ENCODE measurements around the gene NAA80. TPM values are rescaled to one million over a fixed set of nuclear protein-coding genes. Genes with fewer than 3 reads are reported as not detected.
A peak's percentile ranks its signal among the peaks of the same experiment; 100 is the strongest.

The NAA80 gene
- total and polyA plus RNA-seq, 7 experiments from 2014 or later, result 13.7 to 44.9 (median 30.7) TPM

GRCh38 chr3:50325497-50326181 is 26.4 kb upstream of the NAA80 start:
- Mint-ChIP-seq H3K27ac (peak overlapping the region in 2 of 9 donors; percentile 76 to 78), H3K4me1 (peaks cover 7 to 37% (median 28%) of the 10 kb centered on the region in 7 donors), H3K36me3 (peaks cover 0 to 6% (median 2%) of the 10 kb centered on the region in 5 donors), H3K27me3 (no peaks in the 10 kb centered on the region), H3K9me3 (no peaks in the 10 kb centered on the region), H3K4me3 (peak overlapping the region in 4 of 10 donors; percentile 17 to 97 (median 24))
- intact Hi-C loops (cut with micrococcal nuclease), result loop anchor here in 1 of 2 donors (2.0 kb wide), 1 partner anchor 99 kb away; no protein-coding TSS in a partner anchor
- ATAC-seq (no peak), DNase-seq (no peak)
- peaks cover 0 to 31% (median 4%) of the 10 kb centered on the region in 3 experiments for H3K36me3 ChIP-seq (ENCODE audit: control insufficient read depth in 2 of 3, insufficient read depth in 3 of 3, low read length in 3 of 3)
- no peak overlapping the region for H3K27ac ChIP-seq (ENCODE audit: low read depth, low read length)
- H3K27me3 ChIP-seq (ENCODE audit: control insufficient read depth in 2 of 2, insufficient read depth in 2 of 2, low read length in 2 of 2), result no peaks in the 10 kb centered on the region
- H3K9me3 ChIP-seq (ENCODE audit: control insufficient read depth in 2 of 3, low read length in 3 of 3), result no peaks in the 10 kb centered on the region
- H3K4me3 ChIP-seq (ENCODE audit: low read length), result no peak overlapping the region
- peaks cover 17 to 21% of the 10 kb centered on the region in 2 donors for H3K4me1 ChIP-seq (ENCODE audit: control insufficient read depth in 2 of 2, insufficient read depth in 2 of 2, low read length in 2 of 2)
- POLR2A ChIA-PET, result interaction anchor here (3.5 to 34.0 kb wide), 3 partner anchors 11 to 31 kb away, joined by 31 to 656 read pairs (median 52); partner anchors contain the start of genes CYB561D2, HYAL3, NAA80 and NPRL2
- CTCF ChIA-PET, result interaction anchor here (1.0 kb wide), 1 partner anchor 130 kb away, joined by 3 read pairs; no protein-coding TSS in a partner anchor

- Mint-ChIP-seq H3K27ac (peak overlapping the region in 6 of 9 donors; percentile 10 to 78 (median 34)), H3K36me3 (peaks cover 0 to 4% (median 0%) of the 10 kb centered on the region in 5 donors), H3K4me3 (peak overlapping the region in 3 of 10 donors; percentile 6 to 75 (median 18)), H3K4me1 (peaks cover 13 to 43% (median 33%) of the 10 kb centered on the region in 7 donors), H3K9me3 (no peaks in the 10 kb centered on the region), H3K27me3 (no peaks in the 10 kb centered on the region)
- H3K27me3 ChIP-seq (ENCODE audit: control insufficient read depth in 2 of 2, insufficient read depth in 2 of 2, low read length in 2 of 2), result no peaks in the 10 kb centered on the region
- ATAC-seq (no peak), DNase-seq (no peak)
- peaks cover 0 to 25% (median 0%) of the 10 kb centered on the region in 3 experiments for H3K36me3 ChIP-seq (ENCODE audit: control insufficient read depth in 2 of 3, insufficient read depth in 3 of 3, low read length in 3 of 3)
- intact Hi-C loops (cut with micrococcal nuclease), result loop anchor here in 1 of 2 donors (2.0 kb wide), 1 partner anchor 98 kb away; no protein-coding TSS in a partner anchor
- H3K4me1 ChIP-seq (ENCODE audit: control insufficient read depth in 2 of 2, insufficient read depth in 2 of 2, low read length in 2 of 2), result peaks cover 21 to 22% of the 10 kb centered on the region in 2 donors
- CTCF ChIA-PET, result interaction anchor here (1.0 to 2.7 kb wide), 5 partner anchors 9 to 129 kb away, joined by 3 to 13 read pairs (median 4); no protein-coding TSS in a partner anchor
- H3K4me3 ChIP-seq (ENCODE audit: low read length), result no peak overlapping the region
- no peak overlapping the region for H3K27ac ChIP-seq (ENCODE audit: low read depth, low read length)
- POLR2A ChIA-PET, result interaction anchor here (0.6 to 34.0 kb wide), 4 partner anchors 12 to 55 kb away, joined by 3 to 656 read pairs (median 20); partner anchors contain the start of genes CYB561D2, HYAL3, NAA80 and NPRL2
- no peaks in the 10 kb centered on the region for H3K9me3 ChIP-seq (ENCODE audit: control insufficient read depth in 2 of 3, low read length in 3 of 3)
Observed at GRCh38 chr3:50325113-50325480, 25.9 kb upstream of the NAA80 start.

- Mint-ChIP-seq H3K4me3 (peak overlapping the region in 6 of 10 donors; percentile 16 to 75 (median 37)), H3K27ac (peak overlapping the region; percentile 32 to 86 (median 68)), H3K9me3 (no peaks in the 10 kb centered on the region), H3K27me3 (no peaks in the 10 kb centered on the region), H3K36me3 (peaks cover 0 to 4% (median 0%) of the 10 kb centered on the region in 5 donors), H3K4me1 (peaks cover 17 to 46% (median 39%) of the 10 kb centered on the region in 7 donors)
- ChIA-PET CTCF (interaction anchor here (1.0 to 2.7 kb wide), 9 partner anchors 9 to 129 kb away, joined by 3 to 13 read pairs (median 4); partner anchors contain the start of genes HYAL3 and NAA80), POLR2A (interaction anchor here (0.6 to 34.0 kb wide), 6 partner anchors 10 to 383 kb away, joined by 3 to 656 read pairs (median 6); partner anchors contain the start of genes CYB561D2, HYAL3, NAA80 and NPRL2)
- H3K36me3 ChIP-seq (ENCODE audit: control insufficient read depth in 2 of 3, insufficient read depth in 3 of 3, low read length in 3 of 3), result peaks cover 0 to 20% (median 0%) of the 10 kb centered on the region in 3 experiments
- no peak overlapping the region for H3K27ac ChIP-seq (ENCODE audit: low read depth, low read length)
- DNase-seq (peak in 8 of 9 donors; percentile 24 to 67 (median 46)), ATAC-seq (peak; percentile 28)
- no peaks in the 10 kb centered on the region for H3K27me3 ChIP-seq (ENCODE audit: control insufficient read depth in 2 of 2, insufficient read depth in 2 of 2, low read length in 2 of 2)
- peaks cover 21 to 23% of the 10 kb centered on the region in 2 donors for H3K4me1 ChIP-seq (ENCODE audit: control insufficient read depth in 2 of 2, insufficient read depth in 2 of 2, low read length in 2 of 2)
- intact Hi-C loops (cut with micrococcal nuclease), result loop anchor here (1.0 to 2.0 kb wide), 2 partner anchors 50 to 98 kb away; no protein-coding TSS in a partner anchor
- no peaks in the 10 kb centered on the region for H3K9me3 ChIP-seq (ENCODE audit: control insufficient read depth in 2 of 3, low read length in 3 of 3)
- no peak overlapping the region for H3K4me3 ChIP-seq (ENCODE audit: low read length)
Observed at GRCh38 chr3:50324351-50325112, 25.3 kb upstream of the NAA80 start.

- peak overlapping the region in 1 of 10 donors; percentile 40 for H3K4me3 Mint-ChIP-seq
Observed at GRCh38 chr3:50323614-50324199, 24.5 kb upstream of the NAA80 start.

GRCh38 chr3:50323092-50323600 is 23.9 kb upstream of the NAA80 start:
- Mint-ChIP-seq H3K9me3 (no peaks in the 10 kb centered on the region), H3K4me3 (peak overlapping the region in 6 of 10 donors; percentile 15 to 48 (median 31)), H3K27ac (peak overlapping the region in 8 of 9 donors; percentile 12 to 81 (median 52)), H3K27me3 (no peaks in the 10 kb centered on the region), H3K4me1 (peaks cover 17 to 52% (median 43%) of the 10 kb centered on the region in 7 donors), H3K36me3 (peaks cover 0 to 4% (median 0%) of the 10 kb centered on the region in 5 donors)
- Histone ChIP-seq H3K36me3 (ENCODE audit: control insufficient read depth in 2 of 3, insufficient read depth in 3 of 3, low read length in 3 of 3) (peaks cover 0 to 18% (median 0%) of the 10 kb centered on the region in 3 experiments), H3K9me3 (ENCODE audit: control insufficient read depth in 2 of 3, low read length in 3 of 3) (no peaks in the 10 kb centered on the region), H3K4me3 (ENCODE audit: low read length) (no peak overlapping the region), H3K4me1 (ENCODE audit: control insufficient read depth in 2 of 2, insufficient read depth in 2 of 2, low read length in 2 of 2) (peaks cover 16 to 23% of the 10 kb centered on the region in 2 donors), H3K27me3 (ENCODE audit: control insufficient read depth in 2 of 2, insufficient read depth in 2 of 2, low read length in 2 of 2) (no peaks in the 10 kb centered on the region), H3K27ac (ENCODE audit: low read depth, low read length) (no peak overlapping the region)
- ATAC-seq (no peak), DNase-seq (no peak)
- intact Hi-C loops (cut with micrococcal nuclease), result no loop called here
- CTCF ChIA-PET, result interaction anchor here (0.6 to 2.7 kb wide), 5 partner anchors 14 to 231 kb away, joined by 3 to 13 read pairs (median 3); partner anchors contain the start of genes HYAL3, IFRD2 and NAA80
- POLR2A ChIA-PET, result interaction anchor here (1.3 to 34.0 kb wide), 3 partner anchors 12 to 33 kb away, joined by 3 to 656 read pairs (median 27); partner anchors contain the start of genes CYB561D2, NPRL2, TMEM115 and ZMYND10

More at GRCh38 chr3:50323614-50324199, 24.5 kb upstream of the NAA80 start:
- Histone ChIP-seq H3K27ac (ENCODE audit: low read depth, low read length) (no peak overlapping the region), H3K4me1 (ENCODE audit: control insufficient read depth in 2 of 2, insufficient read depth in 2 of 2, low read length in 2 of 2) (peaks cover 21 to 23% of the 10 kb centered on the region in 2 donors), H3K4me3 (ENCODE audit: low read length) (no peak overlapping the region), H3K27me3 (ENCODE audit: control insufficient read depth in 2 of 2, insufficient read depth in 2 of 2, low read length in 2 of 2) (no peaks in the 10 kb centered on the region), H3K9me3 (ENCODE audit: control insufficient read depth in 2 of 3, low read length in 3 of 3) (no peaks in the 10 kb centered on the region), H3K36me3 (ENCODE audit: control insufficient read depth in 2 of 3, insufficient read depth in 3 of 3, low read length in 3 of 3) (peaks cover 0 to 18% (median 0%) of the 10 kb centered on the region in 3 experiments)
- ATAC-seq (no peak), DNase-seq (no peak)
- ChIA-PET CTCF (interaction anchor here (0.6 to 2.7 kb wide), 8 partner anchors 10 to 232 kb away, joined by 3 to 13 read pairs (median 4); partner anchors contain the start of genes HYAL3 and NAA80), POLR2A (interaction anchor here (0.6 to 34.0 kb wide), 6 partner anchors 11 to 383 kb away, joined by 3 to 656 read pairs (median 18); partner anchors contain the start of genes CYB561D2, HYAL3, NAA80 and NPRL2)
- intact Hi-C loops (cut with micrococcal nuclease), result loop anchor here (1.0 to 2.0 kb wide), 2 partner anchors 49 to 97 kb away; no protein-coding TSS in a partner anchor
- H3K27ac Mint-ChIP-seq, result peak overlapping the region in 5 of 9 donors; percentile 34 to 78 (median 51)
- H3K4me1 Mint-ChIP-seq, result peaks cover 17 to 53% (median 45%) of the 10 kb centered on the region in 7 donors
- no peaks in the 10 kb centered on the region for H3K9me3 Mint-ChIP-seq
- H3K27me3 Mint-ChIP-seq, result no peaks in the 10 kb centered on the region
- H3K36me3 Mint-ChIP-seq, result peaks cover 0 to 4% (median 0%) of the 10 kb centered on the region in 5 donors
